ENCODE results near the gene SPOCK2. TPM values are rescaled to one million over a fixed set of nuclear protein-coding genes. Genes with fewer than 3 reads are reported as not detected.

SPOCK2 gene
- total and polyA plus RNA-seq, 2 donors (not counting 1 experiment from before 2014, with no cell fraction given) = 39.1 to 139 TPM

DNA sequence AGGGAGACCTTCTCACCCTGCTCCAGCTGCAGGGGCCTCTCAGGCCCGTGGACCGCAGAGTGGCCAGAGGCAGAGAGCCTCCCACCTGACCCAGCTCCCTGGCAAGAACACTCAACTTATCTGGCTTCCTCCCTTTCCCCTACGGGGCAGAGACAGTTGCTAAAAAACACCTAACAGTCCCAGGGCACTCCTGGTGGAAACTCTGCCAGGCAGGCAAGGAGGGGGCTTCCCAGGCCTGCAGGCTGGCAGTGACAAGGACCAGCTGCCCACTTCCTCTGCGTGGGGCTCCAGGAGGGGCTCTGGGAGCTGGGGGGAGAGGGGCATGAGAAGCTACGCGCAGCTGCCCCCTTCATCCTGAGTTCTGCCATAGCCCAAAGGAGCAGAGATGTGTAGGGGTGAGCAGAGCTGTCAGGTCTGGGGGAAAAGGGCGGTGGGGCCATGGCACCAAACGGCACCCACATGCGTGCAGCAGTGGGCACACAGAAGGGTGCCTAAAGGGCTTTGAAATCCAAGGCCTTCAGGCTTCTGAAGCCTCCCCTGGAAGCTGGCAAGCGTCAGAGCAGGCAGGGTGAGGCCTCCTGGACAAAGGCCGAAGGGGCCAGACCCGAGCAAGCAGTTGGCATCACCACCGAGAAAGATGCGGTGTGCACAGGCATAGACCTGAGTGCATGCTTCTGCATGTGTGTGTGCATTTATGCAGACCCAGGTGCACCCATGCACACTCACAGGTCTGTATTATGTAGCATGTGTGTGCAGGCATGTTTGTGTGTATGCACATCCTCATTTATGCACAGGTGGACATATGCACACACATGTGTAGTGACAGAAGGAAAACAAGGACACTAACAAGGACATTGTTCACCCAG, 14.4 kb downstream of the SPOCK2 start:
- Histone ChIP-seq H3K9me3 (ENCODE audit: control extremely low read depth in 1 of 3, control insufficient read depth in 2 of 3, insufficient read depth in 1 of 3, low read length in 2 of 3) (peaks cover 0 to 7% (median 0%) of the 10 kb centered on the region in 3 donors), H3K27me3 (replicated peaks in 1 of 4; ENCODE audit: control extremely low read depth in 1 of 4, control insufficient read depth in 3 of 4, insufficient read depth in 4 of 4, low read length in 3 of 4) (no peaks in the 10 kb centered on the region), H3K27ac (ENCODE audit: low read length in 2 of 2) (peak overlapping the region in 1 of 2 donors; percentile 12), H3K9ac (ENCODE audit: low read length) (no peak overlapping the region), H3K4me2 (replicated peaks; ENCODE audit: low read depth, low read length, poor library complexity, severe bottlenecking) (no peak overlapping the region), H3K4me3 (ENCODE audit: control extremely low read depth in 1 of 5, extremely low read depth in 1 of 5, insufficient read depth in 1 of 5, low read depth in 2 of 5, low read length in 4 of 5) (no peak overlapping the region), H4K20me1 (ENCODE audit: control insufficient read depth, insufficient read depth, low read length, poor library complexity, severe bottlenecking) (peaks cover 52% of the 10 kb centered on the region), H3K4me1 (ENCODE audit: control insufficient read depth in 2 of 2, insufficient read depth in 2 of 2, low read length in 2 of 2) (peaks cover 16 to 22% of the 10 kb centered on the region in 2 donors), H2AFZ (ENCODE audit: insufficient read depth, low read depth, low read length, poor library complexity, severe bottlenecking) (no peak overlapping the region), H3K79me2 (ENCODE audit: control insufficient read depth, insufficient read depth, low read length) (peaks cover 22% of the 10 kb centered on the region), H3K36me3 (replicated peaks in 1 of 2; ENCODE audit: control extremely low read depth in 1 of 2, control insufficient read depth in 1 of 2, extremely low read depth in 1 of 2, insufficient read depth in 2 of 2, low read length in 1 of 2) (peaks cover 0 to 54% of the 10 kb centered on the region in 2 experiments)
- ATAC-seq (ENCODE audit: low read depth) (no peak), DNase-seq (no peak)
- no peak overlapping the region for H3K4me3 Mint-ChIP-seq
- H3K4me1 Mint-ChIP-seq = peaks cover 32% of the 10 kb centered on the region
- TF ChIP-seq, protein P1, sequence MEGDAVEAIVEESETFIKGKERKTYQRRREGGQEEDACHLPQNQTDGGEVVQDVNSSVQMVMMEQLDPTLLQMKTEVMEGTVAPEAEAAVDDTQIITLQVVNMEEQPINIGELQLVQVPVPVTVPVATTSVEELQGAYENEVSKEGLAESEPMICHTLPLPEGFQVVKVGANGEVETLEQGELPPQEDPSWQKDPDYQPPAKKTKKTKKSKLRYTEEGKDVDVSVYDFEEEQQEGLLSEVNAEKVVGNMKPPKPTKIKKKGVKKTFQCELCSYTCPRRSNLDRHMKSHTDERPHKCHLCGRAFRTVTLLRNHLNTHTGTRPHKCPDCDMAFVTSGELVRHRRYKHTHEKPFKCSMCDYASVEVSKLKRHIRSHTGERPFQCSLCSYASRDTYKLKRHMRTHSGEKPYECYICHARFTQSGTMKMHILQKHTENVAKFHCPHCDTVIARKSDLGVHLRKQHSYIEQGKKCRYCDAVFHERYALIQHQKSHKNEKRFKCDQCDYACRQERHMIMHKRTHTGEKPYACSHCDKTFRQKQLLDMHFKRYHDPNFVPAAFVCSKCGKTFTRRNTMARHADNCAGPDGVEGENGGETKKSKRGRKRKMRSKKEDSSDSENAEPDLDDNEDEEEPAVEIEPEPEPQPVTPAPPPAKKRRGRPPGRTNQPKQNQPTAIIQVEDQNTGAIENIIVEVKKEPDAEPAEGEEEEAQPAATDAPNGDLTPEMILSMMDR (IDR thresholded peaks at IDR 0.05) = no peak
- no peak for TF ChIP-seq EZH2 (IDR thresholded peaks at IDR 0.05; ENCODE audit: borderline replicate concordance, insufficient read depth, low read depth, low read length, poor library complexity, severe bottlenecking)
- ChIA-PET POLR2A (interaction anchor here (0.6 kb wide), 1 partner anchor 56 kb away, joined by 7 read pairs; no protein-coding TSS in a partner anchor), CTCF (interaction anchor here (0.6 to 2.3 kb wide), 2 partner anchors 25 to 632 kb away, joined by 3 to 10 read pairs; no protein-coding TSS in a partner anchor)
- intact Hi-C loops (cut with micrococcal nuclease) = no loop called here
- H3K9me3 Mint-ChIP-seq (ENCODE audit: insufficient read depth) = no peaks in the 10 kb centered on the region
- 74% methylated on average over 13 of the region's 14 CpGs for WGBS (ENCODE audit: insufficient coverage)
- peak overlapping the region; percentile 41 for H3K27ac Mint-ChIP-seq
- no peaks in the 10 kb centered on the region for H3K27me3 Mint-ChIP-seq

DNA sequence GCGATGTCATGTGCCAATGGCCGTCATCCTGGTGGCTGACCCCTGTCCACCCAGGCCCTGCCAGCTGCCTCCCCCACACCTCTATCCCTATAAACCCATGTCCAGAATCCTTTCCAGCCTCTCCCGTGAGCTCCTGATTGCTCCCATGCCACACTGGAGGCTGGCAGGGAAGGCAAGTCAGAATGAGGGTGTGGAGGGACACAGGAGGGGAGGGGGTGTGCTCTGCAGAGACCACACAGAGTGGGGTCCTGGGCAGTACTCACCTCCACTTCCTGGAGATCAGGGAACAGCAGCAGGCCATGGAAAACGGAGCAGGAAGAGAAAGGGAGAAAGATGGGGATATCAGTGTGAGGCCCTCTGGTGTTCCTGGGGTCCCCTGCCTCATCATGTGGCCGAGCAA, 15.7 kb downstream of the SPOCK2 start:
- 96% methylated on average over 3 of the region's 5 CpGs for WGBS (ENCODE audit: insufficient coverage)
- H3K9me3 ChIP-seq (ENCODE audit: control extremely low read depth in 1 of 3, control insufficient read depth in 2 of 3, insufficient read depth in 1 of 3, low read length in 2 of 3) = peaks cover 0 to 7% (median 0%) of the 10 kb centered on the region in 3 donors
- H2AFZ ChIP-seq (ENCODE audit: insufficient read depth, low read depth, low read length, poor library complexity, severe bottlenecking) = no peak overlapping the region
- Mint-ChIP-seq H3K27ac (no peak overlapping the region), H3K27me3 (no peaks in the 10 kb centered on the region), H3K9me3 (ENCODE audit: insufficient read depth) (no peaks in the 10 kb centered on the region), H3K4me1 (peaks cover 24% of the 10 kb centered on the region), H3K4me3 (no peak overlapping the region)
- intact Hi-C loops (cut with micrococcal nuclease) = no loop called here
- H3K4me2 ChIP-seq (replicated peaks; ENCODE audit: low read depth, low read length, poor library complexity, severe bottlenecking) = no peak overlapping the region
- H4K20me1 ChIP-seq (ENCODE audit: control insufficient read depth, insufficient read depth, low read length, poor library complexity, severe bottlenecking) = peaks cover 59% of the 10 kb centered on the region
- no peak overlapping the region for H3K4me3 ChIP-seq (ENCODE audit: control extremely low read depth in 1 of 5, extremely low read depth in 1 of 5, insufficient read depth in 1 of 5, low read depth in 2 of 5, low read length in 4 of 5)
- H3K27me3 ChIP-seq (replicated peaks in 1 of 4; ENCODE audit: control extremely low read depth in 1 of 4, control insufficient read depth in 3 of 4, insufficient read depth in 4 of 4, low read length in 3 of 4) = no peaks in the 10 kb centered on the region
- ATAC-seq (ENCODE audit: low read depth) = no peak
- no peak for DNase-seq
- POLR2A ChIA-PET = no interaction called here
- CTCF ChIA-PET = interaction anchor here (2.3 kb wide), 1 partner anchor 24 kb away, joined by 10 read pairs; no protein-coding TSS in a partner anchor
- peaks cover 0 to 66% of the 10 kb centered on the region in 2 experiments for H3K36me3 ChIP-seq (replicated peaks in 1 of 2; ENCODE audit: control extremely low read depth in 1 of 2, control insufficient read depth in 1 of 2, extremely low read depth in 1 of 2, insufficient read depth in 2 of 2, low read length in 1 of 2)
- peaks cover 15% of the 10 kb centered on the region for H3K79me2 ChIP-seq (ENCODE audit: control insufficient read depth, insufficient read depth, low read length)
- no peak overlapping the region for H3K9ac ChIP-seq (ENCODE audit: low read length)
- H3K4me1 ChIP-seq (ENCODE audit: control insufficient read depth in 2 of 2, insufficient read depth in 2 of 2, low read length in 2 of 2) = peaks cover 12 to 21% of the 10 kb centered on the region in 2 donors
- H3K27ac ChIP-seq (ENCODE audit: low read length in 2 of 2) = no peak overlapping the region
- TF ChIP-seq, protein P1 (IDR thresholded peaks at IDR 0.05) = no peak
- no peak for TF ChIP-seq EZH2 (IDR thresholded peaks at IDR 0.05; ENCODE audit: borderline replicate concordance, insufficient read depth, low read depth, low read length, poor library complexity, severe bottlenecking)

Data from B cell (primary cell).